Activated T-helper 9 cell treated with anti-CD3 and anti-CD28 coated beads, Interleukin-2, amount 50 U/mL, for 16 hours (primary cell): Measurements from ENCODE around the gene OR4F15.
"Not testable (repeated sequence)": the region's sequence is repeated elsewhere in the genome, so short reads cannot be mapped to it uniquely, and the experiment has no call there.

ENCODE experiments used
- DNase-seq: peaks from one replicate; pipeline ENCODE4 v3.0.0-alpha.2; 2020; ENCODE audit warnings: low read depth

Gene OR4F15, protein sequence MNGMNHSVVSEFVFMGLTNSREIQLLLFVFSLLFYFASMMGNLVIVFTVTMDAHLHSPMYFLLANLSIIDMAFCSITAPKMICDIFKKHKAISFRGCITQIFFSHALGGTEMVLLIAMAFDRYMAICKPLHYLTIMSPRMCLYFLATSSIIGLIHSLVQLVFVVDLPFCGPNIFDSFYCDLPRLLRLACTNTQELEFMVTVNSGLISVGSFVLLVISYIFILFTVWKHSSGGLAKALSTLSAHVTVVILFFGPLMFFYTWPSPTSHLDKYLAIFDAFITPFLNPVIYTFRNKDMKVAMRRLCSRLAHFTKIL

DNA sequence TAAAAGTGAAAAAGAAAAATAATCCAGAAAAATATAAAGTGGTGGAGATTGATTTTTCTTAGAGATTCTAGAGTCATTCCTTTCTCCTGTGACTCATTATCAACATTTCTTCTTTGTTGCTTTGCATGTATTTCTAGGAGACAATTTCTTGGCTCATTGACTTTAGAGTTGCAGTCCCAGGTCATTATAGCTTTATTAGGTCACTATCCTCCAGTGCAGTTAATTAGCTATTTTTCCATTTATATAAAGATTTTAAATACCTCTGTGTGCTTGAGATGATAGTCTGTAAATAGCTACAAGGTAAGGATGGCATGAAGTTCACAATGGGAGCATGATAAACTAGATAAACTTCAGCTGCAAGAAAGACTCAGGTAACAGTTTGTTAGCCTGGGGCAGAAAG is at the start of gene OR4F15:
OR4F15 (plus strand) TSS at position 301 of the 400 bp plus-strand sequence. CDS start 5,985 bp downstream, outside the sequence.
- no peak for DNase-seq

DNA sequence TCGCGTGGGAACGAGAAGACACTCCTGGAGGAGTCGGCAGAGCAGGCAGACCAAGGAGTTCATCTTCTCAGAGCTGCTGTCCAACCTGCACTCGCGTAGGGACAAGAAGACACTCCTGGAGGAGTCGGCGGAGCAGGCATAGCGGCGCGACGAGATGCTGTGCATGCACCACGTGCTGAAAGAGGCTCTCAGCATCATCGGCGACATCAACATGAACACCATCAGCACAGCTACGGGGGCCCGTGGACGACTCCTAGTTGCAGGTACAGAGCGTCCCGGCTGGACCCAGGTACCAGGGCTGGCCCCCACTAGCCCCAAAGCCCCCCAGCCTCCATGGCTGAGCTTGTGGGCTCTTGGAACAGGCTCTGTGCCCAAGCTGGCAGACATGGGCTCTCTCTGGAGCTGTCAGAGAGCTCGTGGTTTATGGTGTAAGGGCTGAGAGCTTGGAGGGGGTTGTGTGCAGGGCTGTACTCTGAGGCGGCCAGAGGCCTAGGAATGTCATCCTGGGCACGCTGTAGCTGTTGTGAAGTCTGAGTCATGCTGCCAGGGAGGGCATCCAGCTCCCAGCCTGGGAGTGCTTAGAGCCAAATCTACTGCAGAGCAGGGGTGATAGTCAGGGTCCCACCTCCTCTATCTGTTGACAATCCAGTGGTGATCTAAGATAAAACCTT is 47.2 kb upstream of the OR4F15 start:
- not testable (repeated sequence) for DNase-seq

- DNase-seq: not testable (repeated sequence)
These were observed 46.7 kb upstream of the OR4F15 start for GRCh38 chr15:101765340-101765671.

GRCh38 chr15:101765772-101766456 is 46.1 kb upstream of the OR4F15 start:
- no peak for DNase-seq

DNA sequence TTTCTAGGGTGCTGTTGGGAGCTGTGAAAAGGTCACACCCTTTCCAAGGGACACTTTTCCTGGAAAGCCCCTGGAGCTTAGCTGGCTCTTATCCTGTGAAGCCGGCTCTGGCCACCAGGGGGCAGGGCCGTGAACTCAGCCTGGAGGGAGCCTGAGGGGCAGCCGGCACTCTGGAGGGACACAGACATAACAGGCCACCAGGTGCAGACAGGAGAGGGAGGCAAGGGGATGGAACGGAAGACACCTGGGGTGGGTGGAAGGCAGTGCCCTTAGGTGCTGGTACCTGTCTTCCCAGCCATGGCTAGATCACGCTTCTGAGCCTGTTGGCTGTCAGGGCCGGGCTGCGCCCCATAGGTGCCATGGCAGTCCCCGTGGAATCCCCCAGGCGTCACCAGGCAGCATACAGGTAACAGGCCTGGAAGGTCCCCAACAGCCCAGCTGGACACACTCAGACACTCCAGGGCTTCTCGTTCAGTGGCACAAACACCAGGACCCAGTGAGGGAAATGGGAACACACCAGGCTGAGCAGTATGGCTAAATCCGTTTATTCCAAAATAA is 44.8 kb upstream of the OR4F15 start:
- DNase-seq: not testable (repeated sequence)

DNA sequence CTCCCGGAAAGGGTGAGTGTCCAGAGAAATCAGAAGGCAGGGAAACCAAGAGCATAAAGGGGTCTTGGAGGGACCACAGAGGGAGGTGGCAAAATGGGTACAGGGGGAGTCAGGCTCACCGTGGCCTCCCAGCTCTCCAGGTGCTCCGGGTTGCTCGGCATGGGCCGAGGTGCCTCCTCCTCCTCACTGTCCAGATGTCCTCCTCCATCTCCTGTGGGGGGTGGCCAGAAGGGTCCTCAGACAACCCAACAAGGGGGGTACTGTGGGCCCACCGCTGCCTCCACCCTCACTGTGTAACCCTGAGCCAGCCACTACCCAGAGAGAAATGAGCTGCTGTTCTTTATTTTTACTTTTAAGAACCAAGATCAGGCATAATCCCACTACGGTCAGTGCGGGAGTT is 39.1 kb upstream of the OR4F15 start:
- DNase-seq: no peak

DNA sequence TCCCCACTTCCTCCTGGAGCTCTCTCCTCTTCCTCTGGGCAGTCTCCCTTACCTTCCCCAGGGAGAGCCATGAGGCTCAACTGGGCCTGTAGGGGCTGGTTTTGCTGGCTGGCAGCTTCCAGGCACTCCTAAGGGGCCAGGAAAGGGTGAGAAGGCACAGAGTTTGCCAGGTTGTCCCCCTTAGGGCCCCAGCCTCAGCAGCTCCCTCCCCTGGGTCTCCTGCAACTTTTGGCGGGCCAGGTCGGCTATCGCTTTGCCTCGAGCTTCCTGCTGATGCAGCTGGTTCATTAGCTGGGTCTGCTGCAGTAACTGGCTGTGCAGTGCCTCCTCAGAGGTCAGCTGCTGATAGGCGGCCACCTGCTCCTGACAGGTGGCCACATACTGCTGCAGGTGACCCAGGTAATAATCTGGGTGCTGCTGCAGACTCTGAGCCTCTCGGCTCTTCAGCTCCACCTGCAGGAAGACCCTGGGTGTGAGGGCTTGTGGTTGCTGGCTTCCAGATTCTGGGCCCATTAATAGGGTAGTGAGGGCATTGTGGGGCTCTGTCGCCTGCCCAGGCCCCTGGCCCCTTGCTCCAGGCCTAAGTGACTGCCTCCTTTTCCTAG is 38.4 kb upstream of the OR4F15 start:
- no peak for DNase-seq

- no peak for DNase-seq
These were observed 36.9 kb upstream of the OR4F15 start for GRCh38 chr15:101775136-101775535.

DNA sequence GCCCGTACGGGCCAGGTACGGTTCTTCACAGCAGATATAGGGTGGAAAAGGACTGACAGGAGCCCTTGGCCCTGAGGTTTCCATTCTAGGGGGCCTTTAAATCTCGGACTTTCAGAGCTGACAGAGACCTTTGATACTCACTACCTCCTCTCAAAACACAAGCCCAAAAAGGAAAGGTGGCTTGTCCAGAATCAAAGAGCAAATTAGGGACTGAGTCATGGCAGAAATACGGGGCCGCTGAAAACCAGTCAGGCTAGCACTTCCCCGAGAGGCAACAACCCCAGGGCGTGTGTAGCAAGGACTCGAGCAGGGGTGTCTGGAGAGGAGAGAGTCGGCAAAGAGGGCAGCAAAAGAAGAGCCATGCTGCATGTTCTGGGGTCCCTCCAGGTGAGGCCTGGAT is 33.4 kb upstream of the OR4F15 start:
- DNase-seq: not testable (repeated sequence)

- not testable (repeated sequence) for DNase-seq
These were observed 31.8 kb upstream of the OR4F15 start for GRCh38 chr15:101780225-101780624.

DNA sequence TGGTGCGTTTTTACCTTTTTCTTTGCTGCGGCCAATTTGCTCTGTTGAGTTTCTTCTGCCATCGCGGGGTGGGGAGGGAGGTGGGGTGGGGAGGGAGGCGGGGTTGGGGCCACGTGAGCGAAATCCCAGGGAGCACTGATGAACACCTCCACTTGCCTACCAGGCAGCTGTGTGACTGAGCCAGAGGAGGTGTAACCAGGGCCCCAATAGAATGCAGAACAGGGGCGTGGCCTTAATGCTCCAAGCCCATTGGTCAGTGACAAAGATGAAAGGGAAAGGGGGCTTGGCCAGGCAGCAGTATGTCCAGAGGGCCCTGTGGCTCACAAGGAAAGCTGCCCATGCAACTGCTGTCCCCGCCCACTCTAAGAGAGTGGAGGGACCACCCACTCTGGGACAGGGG is 30.1 kb upstream of the OR4F15 start:
- DNase-seq: no peak

GRCh38 chr15:101784644-101785043 is 27.4 kb upstream of the OR4F15 start:
- no peak for DNase-seq

DNA sequence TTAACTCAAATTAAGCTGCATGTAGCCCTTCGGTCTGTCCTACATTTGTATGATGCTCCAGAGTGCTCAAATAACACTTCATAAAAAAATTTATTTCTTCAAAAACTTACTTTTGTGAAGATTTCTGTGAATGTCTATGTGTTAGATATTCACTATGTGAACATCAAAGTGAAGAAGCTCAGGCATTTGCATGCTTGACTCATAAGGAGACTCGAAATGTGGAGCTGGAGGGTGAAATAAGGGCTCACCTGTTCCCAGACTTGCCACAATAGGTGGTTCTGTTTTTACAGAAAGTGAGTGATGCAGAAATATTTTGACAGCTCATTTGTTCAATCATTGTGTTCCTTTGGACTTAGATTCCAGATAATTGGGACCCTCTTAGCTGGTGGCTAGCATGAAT is 25.6 kb upstream of the OR4F15 start:
- DNase-seq: not testable (repeated sequence)

GRCh38 chr15:101788001-101788400 is 24.0 kb upstream of the OR4F15 start:
- not testable (repeated sequence) for DNase-seq

DNA sequence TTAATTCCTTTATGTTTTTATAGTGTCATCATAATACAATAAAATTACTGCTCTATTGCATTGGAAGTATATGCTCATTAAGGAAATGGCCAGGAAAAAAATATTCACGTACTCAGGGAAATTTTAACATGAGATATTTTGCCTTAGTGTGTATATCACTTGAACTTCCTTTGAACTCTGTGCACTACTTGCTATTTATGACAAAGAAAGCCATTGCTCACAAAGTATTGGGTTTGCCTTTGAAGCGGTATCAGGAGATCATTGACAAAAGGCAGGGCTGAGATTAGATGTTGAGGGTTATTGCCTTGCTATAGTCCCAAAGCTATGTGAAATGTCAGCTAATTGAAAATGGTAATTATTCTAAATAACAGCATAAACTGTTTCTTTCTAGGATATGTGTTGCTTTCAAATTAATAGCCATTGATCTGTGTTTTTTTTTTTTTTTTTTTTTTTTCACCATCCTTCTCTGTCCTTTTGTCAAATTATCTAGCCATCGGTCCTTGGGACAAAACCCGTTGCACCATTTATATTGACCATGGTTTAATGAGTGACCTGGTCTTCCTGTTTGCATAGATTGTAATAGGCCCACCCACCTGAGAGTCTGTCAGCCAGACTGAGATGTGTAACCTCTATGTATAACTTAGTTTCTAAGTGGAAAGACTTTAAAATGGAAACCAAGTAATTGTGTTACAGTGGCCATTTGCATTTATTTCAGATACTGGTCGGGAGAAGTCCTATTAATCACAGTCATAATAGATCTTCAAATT is 23.3 kb upstream of the OR4F15 start:
- not testable (repeated sequence) for DNase-seq

DNA sequence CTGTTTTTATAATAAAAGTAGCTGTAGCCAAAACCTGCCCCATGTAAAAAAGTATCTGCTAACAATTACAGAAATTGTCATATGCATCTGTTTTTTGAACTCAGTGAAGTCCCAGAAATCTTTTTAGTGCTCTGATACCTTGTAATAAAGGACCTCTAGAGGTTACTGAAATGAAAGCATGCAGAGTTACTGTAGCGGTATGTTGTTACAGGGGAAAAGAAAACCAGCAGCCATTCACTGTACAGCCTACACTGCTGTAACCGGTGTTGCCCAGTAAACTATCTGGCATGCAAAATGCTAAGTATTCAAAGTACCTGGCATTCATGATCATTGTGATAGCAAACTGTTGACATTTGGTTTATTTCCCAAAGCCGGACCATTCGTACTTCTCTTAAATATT is 21.3 kb upstream of the OR4F15 start:
- DNase-seq: not testable (repeated sequence)

GRCh38 chr15:101793981-101794380 is 18.0 kb upstream of the OR4F15 start:
- not testable (repeated sequence) for DNase-seq

DNA sequence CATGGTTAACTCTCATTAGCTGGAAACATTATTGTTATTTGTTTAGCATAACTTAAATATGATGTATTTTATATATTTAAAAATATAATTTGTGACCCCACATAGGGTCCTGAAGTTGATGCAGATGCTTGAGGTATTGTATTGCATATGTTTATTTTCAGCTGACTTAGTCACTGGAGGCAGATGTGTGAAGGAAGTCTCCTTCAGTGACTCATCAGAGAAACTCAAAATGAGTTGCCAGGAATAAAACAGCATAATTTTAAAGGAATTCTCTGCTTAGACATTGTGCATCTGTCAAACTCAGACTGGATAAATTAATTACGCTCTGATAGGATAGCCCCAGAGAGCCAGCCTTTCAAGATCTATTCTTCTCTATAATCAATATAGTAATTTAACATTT is 16.5 kb upstream of the OR4F15 start:
- DNase-seq: no peak

DNA sequence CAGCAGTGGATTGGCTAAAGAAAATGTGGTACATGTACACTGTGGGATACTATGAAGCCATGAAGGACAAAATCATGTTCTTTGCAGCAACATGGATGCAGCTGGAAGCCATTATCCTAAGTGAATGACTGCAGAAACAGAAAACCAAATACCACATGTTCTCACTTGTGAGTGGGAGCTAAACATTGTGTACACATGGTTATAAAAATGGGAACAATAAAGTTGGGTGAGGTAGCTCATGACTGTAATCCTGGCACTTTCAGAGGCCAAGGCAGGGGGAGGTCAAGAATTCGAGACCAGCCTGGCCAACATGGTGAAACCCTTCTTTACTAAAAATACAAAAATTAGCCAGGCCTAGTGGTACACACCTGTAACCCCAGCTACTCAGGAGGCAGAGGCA is 12.3 kb upstream of the OR4F15 start:
- no peak for DNase-seq

GRCh38 chr15:101801048-101801447 is 11.0 kb upstream of the OR4F15 start:
- no peak for DNase-seq

DNA sequence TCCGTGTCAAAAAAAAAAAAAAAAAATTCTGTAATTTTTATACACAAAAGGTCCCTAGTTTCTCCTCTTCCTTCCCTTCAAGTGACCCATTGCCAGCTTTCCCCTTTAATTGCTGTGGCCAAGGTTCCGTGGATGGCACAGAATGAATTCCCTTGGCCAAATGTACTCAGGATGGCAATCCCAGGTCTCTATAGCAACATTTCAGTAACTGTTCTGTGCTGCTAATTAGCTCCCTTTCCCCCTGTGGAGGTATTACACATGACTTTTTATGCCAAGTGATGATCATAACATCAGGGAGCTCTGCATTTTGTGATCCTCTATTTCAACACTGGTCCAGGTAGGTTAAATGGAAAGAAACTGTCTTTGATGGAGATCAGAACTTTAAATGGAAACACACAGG is 8.8 kb upstream of the OR4F15 start, which contains the start of gene OR4F6:
OR4F6 (plus strand) TSS at position 301 of the 400 bp plus-strand sequence. CDS start 2,211 bp downstream, outside the sequence.
- no peak for DNase-seq
